NCI-H1105 (cell line): ENCODE data around the gene CGNL1.

ENCODE experiments used
- DNase-seq: peaks from one replicate; lab custom pipeline; 2025; lab: John Stamatoyannopoulos, UW

CGNL1 gene

GRCh38 chr15:57575363-57575762 lies 199.1 kb downstream of the CGNL1 start:
- no peak for DNase-seq

GRCh38 chr15:57578288-57578900 lies 202.1 kb downstream of the CGNL1 start:
- no peak for DNase-seq

- no peak for DNase-seq
These were observed 204.1 kb downstream of the CGNL1 start for GRCh38 chr15:57580428-57580827.

- no peak for DNase-seq
These were observed 204.6 kb downstream of the CGNL1 start for GRCh38 chr15:57580866-57581265.

- no peak for DNase-seq
These were observed 205.8 kb downstream of the CGNL1 start for GRCh38 chr15:57582090-57582489.

- no peak for DNase-seq
These were observed 207.0 kb downstream of the CGNL1 start for GRCh38 chr15:57583282-57583681.

- no peak for DNase-seq
These were observed 207.4 kb downstream of the CGNL1 start for GRCh38 chr15:57583720-57584119.

- DNase-seq = no peak
These were observed 210.5 kb downstream of the CGNL1 start for GRCh38 chr15:57586661-57587424.

- DNase-seq = no peak
These were observed 213.0 kb downstream of the CGNL1 start for GRCh38 chr15:57589281-57589680.

- no peak for DNase-seq
These were observed 213.4 kb downstream of the CGNL1 start for GRCh38 chr15:57589754-57590153.

GRCh38 chr15:57591237-57591821 lies 215.0 kb downstream of the CGNL1 start:
- no peak for DNase-seq

- peak; percentile 25 for DNase-seq
These were observed 215.6 kb downstream of the CGNL1 start, which contains the start of gene MYZAP for GRCh38 chr15:57591822-57592367. TSS of gene MYZAP (plus strand) at chr15:57591904. CDS start at chr15:57592035, 131 bp downstream.

GRCh38 chr15:57592426-57592825 lies 216.1 kb downstream of the CGNL1 start:
- DNase-seq = no peak

- DNase-seq = no peak
These were observed 216.6 kb downstream of the CGNL1 start for GRCh38 chr15:57592836-57593420.

- DNase-seq = no peak
These were observed 218.2 kb downstream of the CGNL1 start for GRCh38 chr15:57594479-57594878.

GRCh38 chr15:57595011-57595866 lies 218.9 kb downstream of the CGNL1 start:
- DNase-seq = peak; percentile 69

GRCh38 chr15:57596301-57596855 lies 220.1 kb downstream of the CGNL1 start:
- DNase-seq = no peak

- DNase-seq = no peak
These were observed 220.7 kb downstream of the CGNL1 start for GRCh38 chr15:57596978-57597377.

GRCh38 chr15:57597431-57597830 lies 221.1 kb downstream of the CGNL1 start:
- DNase-seq = no peak

GRCh38 chr15:57598346-57598745 lies 222.0 kb downstream of the CGNL1 start:
- DNase-seq = no peak

GRCh38 chr15:57599296-57599810 lies 223.0 kb downstream of the CGNL1 start:
- no peak for DNase-seq
